Brain microvascular endothelial cell (primary cell): ENCODE measurements around the gene PSMD1.

Experiments
- DNase-seq: peaks from one replicate; pipeline ENCODE4 v3.0.0-alpha.2; 2020
- H3K27ac ChIP-seq: fragments of 250-450 bp; sonication (Bioruptor Pico); 2 replicates; pipeline ENCODE4 v1.5.1; 2020; ENCODE audit warnings: mild to moderate bottlenecking, moderate library complexity
- H3K27me3 ChIP-seq: fragments of 250-450 bp; sonication (Bioruptor Pico); replicated peaks from 2 replicates; pipeline ENCODE4 v1.5.1; 2020; ENCODE audit warnings: mild to moderate bottlenecking
- H3K36me3 ChIP-seq: fragments of 250-450 bp; sonication (Bioruptor Pico); replicated peaks from 2 replicates; pipeline ENCODE4 v1.5.1; 2020; ENCODE audit warnings: mild to moderate bottlenecking
- H3K4me3 ChIP-seq: 2 replicates; pipeline ENCODE4 v1.5.1; 2011; ENCODE audit warnings: low read depth, mild to moderate bottlenecking, control low read depth, low read length, moderate library complexity
- CTCF ChIP-seq: IDR thresholded peaks from 2 replicates; pipeline ENCODE4 v1.5.1; 2011; ENCODE audit warnings: low read depth, mild to moderate bottlenecking, moderate library complexity, low read length, control low read depth, inconsistent platforms; ENCODE audit errors: missing control alignments
- in situ Hi-C: cut with HindIII; loops from 2 replicates; pipeline ENCODE4 v1.10.0; 2017; ENCODE audit warnings: low sequenced_read_pairs, low pct_ligation_motif_present

Gene PSMD1

GRCh38 chr2:231128541-231128940, 71.9 kb downstream of the PSMD1 start:
- H3K36me3 ChIP-seq: no peaks in the 10 kb centered on the region
- H3K27me3 ChIP-seq: no peaks in the 10 kb centered on the region
- no peak overlapping the region for H3K4me3 ChIP-seq
- no peak overlapping the region for H3K27ac ChIP-seq
- in situ Hi-C loops: no loop called here
- no peak for TF ChIP-seq CTCF
- DNase-seq: no peak

- no peak for DNase-seq
- Histone ChIP-seq H3K27me3 (no peaks in the 10 kb centered on the region), H3K36me3 (no peaks in the 10 kb centered on the region), H3K4me3 (no peak overlapping the region), H3K27ac (no peak overlapping the region)
- in situ Hi-C loops: no loop called here
- TF ChIP-seq CTCF: no peak
Measured at GRCh38 chr2:231129216-231129615, 72.5 kb downstream of the PSMD1 start.

GRCh38 chr2:231130336-231131056, 73.8 kb downstream of the PSMD1 start:
- DNase-seq: no peak
- in situ Hi-C loops: no loop called here
- Histone ChIP-seq H3K27me3 (no peaks in the 10 kb centered on the region), H3K4me3 (no peak overlapping the region), H3K27ac (no peak overlapping the region), H3K36me3 (no peaks in the 10 kb centered on the region)
- TF ChIP-seq CTCF: no peak

GRCh38 chr2:231132129-231132528, 75.5 kb downstream of the PSMD1 start:
- Histone ChIP-seq H3K27me3 (no peaks in the 10 kb centered on the region), H3K36me3 (no peaks in the 10 kb centered on the region), H3K4me3 (no peak overlapping the region), H3K27ac (no peak overlapping the region)
- TF ChIP-seq CTCF: no peak
- in situ Hi-C loops: no loop called here
- DNase-seq: no peak

GRCh38 chr2:231133365-231134099, 76.9 kb downstream of the PSMD1 start:
- H3K27ac ChIP-seq: no peak overlapping the region
- in situ Hi-C loops: no loop called here
- DNase-seq: no peak
- no peaks in the 10 kb centered on the region for H3K36me3 ChIP-seq
- no peak overlapping the region for H3K4me3 ChIP-seq
- H3K27me3 ChIP-seq: no peaks in the 10 kb centered on the region
- TF ChIP-seq CTCF: no peak
